Measurements from ENCODE around the gene SEPTIN5.

Gene SEPTIN5

DNA sequence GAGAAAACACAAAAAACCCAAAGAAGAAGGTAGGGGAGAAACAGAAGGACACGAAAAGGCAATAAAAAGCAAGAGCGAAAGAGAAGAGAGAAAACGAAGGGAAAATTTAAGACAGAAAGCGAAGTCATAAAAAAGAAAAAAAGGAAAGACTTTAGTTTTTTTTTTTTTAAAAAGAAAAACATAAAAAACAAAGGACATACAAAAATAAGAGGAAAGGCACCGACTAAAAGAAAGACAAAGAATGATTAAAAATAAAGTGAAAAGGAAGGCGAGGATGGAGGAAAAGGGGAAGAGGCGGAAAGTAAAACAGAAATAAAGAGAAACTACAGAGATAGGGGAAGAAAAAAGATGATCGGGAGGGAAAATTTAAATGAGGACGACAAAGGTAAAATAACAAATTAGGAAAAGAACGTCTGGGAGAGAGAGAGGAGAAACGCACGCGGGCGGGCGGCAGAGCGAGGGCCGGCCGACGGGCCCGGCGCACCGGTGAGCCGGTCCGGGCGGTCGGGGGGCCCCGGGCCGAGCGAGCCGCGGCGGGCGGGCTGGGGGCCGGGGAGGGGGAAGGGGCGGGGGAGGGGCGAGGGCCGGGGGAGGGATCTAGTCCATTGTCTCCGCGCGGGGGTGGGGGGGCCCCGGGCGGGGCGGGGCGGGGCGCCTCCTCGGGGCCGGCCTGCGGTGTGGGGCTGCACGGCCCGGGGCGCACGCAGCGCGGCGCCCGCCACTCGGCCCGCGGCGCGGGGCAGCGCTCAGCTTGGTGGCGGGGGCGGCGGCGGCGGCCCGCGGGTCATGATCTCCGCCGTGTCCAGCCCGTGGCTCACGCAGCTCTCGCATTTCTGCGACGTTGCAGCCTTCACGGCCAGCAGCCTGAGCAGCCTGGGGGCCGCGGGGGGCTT is 46.0 kb downstream of the SEPTIN5 start, which contains the start of gene TBX1:
Gene TBX1 (plus strand): TSS at position 721 of the 893 bp plus-strand sequence. CDS start 66 bp downstream, at position 787.
- Mint-ChIP-seq H3K9me3 (peaks cover 11% of the 10 kb centered on the region), H3K27me3 (ENCODE audit: low read depth, poor library complexity) (peaks cover 95% of the 10 kb centered on the region), H3K4me1 (peaks cover 40% of the 10 kb centered on the region), H3K36me3 (ENCODE audit: low read depth) (no peaks in the 10 kb centered on the region), H3K27ac (no peak within 1 kb of the TSS), H3K4me3 (peak within 1 kb of the TSS; percentile 84)
- TF ChIP-seq, protein P1, sequence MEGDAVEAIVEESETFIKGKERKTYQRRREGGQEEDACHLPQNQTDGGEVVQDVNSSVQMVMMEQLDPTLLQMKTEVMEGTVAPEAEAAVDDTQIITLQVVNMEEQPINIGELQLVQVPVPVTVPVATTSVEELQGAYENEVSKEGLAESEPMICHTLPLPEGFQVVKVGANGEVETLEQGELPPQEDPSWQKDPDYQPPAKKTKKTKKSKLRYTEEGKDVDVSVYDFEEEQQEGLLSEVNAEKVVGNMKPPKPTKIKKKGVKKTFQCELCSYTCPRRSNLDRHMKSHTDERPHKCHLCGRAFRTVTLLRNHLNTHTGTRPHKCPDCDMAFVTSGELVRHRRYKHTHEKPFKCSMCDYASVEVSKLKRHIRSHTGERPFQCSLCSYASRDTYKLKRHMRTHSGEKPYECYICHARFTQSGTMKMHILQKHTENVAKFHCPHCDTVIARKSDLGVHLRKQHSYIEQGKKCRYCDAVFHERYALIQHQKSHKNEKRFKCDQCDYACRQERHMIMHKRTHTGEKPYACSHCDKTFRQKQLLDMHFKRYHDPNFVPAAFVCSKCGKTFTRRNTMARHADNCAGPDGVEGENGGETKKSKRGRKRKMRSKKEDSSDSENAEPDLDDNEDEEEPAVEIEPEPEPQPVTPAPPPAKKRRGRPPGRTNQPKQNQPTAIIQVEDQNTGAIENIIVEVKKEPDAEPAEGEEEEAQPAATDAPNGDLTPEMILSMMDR (IDR thresholded peaks at IDR 0.05): no peak
- no peak for DNase-seq

DNA sequence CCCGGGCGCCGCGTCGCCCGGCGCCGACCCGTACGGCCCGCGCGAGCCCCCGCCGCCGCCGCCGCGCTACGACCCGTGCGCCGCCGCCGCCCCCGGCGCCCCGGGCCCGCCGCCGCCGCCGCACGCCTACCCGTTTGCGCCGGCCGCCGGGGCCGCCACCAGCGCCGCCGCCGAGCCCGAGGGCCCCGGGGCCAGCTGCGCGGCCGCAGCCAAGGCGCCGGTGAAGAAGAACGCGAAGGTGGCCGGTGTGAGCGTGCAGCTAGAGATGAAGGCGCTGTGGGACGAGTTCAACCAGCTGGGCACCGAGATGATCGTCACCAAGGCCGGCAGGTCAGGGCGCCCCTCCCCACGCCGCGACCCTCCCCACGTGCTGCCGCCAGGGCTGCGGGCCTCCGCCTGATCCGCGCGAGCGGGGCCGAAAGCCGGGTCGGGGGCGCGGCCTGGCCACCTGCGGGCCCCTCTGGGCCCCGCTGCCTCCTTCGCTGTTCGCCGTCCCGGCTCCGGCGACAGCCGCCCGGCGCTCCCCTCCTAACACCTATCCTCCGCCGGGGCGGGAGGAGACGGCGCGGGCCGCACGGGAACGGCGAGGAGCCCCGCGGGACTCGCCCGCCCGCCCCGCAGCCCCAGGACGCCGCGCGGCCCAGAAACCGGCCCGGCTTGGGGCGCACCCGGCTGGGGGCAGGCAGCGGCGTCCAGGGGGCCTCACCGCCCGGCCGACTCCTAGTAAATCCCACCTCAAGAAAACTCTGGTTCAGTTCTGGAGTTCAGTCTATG is 46.8 kb downstream of the SEPTIN5 start:
- Mint-ChIP-seq H3K9me3 (peaks cover 11% of the 10 kb centered on the region), H3K27me3 (ENCODE audit: low read depth, poor library complexity) (peaks cover 92% of the 10 kb centered on the region), H3K4me1 (peaks cover 34% of the 10 kb centered on the region), H3K36me3 (ENCODE audit: low read depth) (no peaks in the 10 kb centered on the region), H3K4me3 (peak overlapping the region; percentile 75), H3K27ac (no peak overlapping the region)
- TF ChIP-seq, protein P1 (IDR thresholded peaks at IDR 0.05): no peak
- no peak for DNase-seq

DNA sequence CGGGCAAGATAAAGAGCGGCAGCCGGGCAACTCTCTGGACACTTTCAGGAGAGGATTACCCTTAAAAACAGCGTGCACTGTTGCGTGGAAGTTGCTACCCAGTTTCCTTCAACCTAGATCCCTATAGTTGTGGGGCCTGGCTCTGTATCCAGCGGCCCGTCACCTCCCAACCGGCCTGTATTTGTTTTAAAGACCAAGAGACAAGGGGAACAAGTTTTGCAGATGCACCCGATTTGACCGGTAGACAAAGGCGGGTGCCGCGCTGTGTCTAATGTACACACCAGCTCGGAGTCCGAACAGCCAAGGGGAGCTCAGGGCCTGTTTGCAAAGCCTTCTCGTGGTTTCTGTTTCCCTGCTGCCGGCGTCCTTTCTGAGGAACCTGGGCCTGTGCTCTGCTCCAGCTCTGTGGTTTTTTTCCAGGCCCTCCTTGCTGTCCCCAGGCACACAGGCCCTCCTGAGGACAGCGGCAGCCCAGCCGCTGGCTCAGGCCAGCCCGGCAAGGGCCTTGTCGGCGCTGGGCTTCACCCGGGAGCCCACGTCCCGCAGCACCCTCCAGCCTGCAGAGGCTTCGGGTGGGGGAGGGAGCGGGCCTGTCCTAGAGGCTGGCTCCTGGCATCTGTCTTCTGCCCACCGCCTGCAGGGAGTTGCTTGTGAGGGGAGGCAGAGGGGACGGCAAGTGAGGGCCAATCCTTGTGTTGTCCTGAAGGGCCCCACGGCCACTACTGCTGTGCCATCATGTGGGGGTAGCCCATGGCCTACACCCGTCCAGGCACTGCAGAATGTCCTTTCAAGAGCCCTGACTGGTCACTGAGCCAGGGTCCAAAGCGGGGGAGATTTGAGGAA is 47.6 kb downstream of the SEPTIN5 start:
- Mint-ChIP-seq H3K36me3 (ENCODE audit: low read depth) (no peaks in the 10 kb centered on the region), H3K4me3 (peak overlapping the region; percentile 75), H3K27me3 (ENCODE audit: low read depth, poor library complexity) (peaks cover 90% of the 10 kb centered on the region), H3K27ac (no peak overlapping the region), H3K9me3 (peaks cover 11% of the 10 kb centered on the region), H3K4me1 (peaks cover 34% of the 10 kb centered on the region)
- TF ChIP-seq, protein P1 (IDR thresholded peaks at IDR 0.05): no peak
- no peak for DNase-seq

DNA sequence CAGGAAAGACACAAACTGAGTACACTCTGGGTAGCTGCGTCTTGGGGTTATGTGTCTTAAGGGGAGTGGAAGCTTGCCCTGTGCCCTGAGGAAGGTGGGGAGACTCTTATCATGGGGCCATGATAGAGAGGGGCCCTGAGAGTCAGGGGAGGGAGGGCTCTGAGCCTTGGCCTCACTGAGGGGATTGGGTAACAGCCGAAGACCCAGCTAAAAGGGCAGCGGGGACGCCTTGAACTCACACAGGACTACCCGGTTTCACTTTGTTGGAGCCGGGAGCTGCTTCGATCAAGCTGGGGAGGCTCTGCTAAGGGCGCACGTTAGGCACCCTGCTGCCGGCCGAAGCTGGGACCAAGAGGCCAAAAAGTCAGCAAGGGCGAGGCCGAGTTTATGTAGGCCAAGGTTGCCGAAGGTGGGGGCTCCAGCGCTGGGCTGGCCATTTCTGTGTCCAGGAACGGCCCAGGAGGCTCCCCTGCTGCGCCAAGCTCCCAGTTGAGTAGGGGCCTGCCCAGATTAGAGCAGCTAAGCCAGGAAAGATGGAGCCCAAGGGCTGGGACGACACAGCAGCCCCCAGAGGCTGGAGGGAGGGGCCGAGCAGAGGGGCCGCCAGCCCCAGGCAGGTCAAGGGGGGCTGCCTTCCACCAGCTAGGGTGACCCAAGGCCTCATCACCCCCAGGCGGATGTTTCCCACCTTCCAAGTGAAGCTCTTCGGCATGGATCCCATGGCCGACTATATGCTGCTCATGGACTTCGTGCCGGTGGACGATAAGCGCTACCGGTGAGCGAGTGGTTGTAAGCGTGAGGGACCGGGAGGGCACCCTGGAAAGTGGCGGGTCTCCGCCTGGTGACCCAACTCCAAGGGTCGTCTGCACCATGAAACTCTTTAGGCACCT is 48.5 kb downstream of the SEPTIN5 start:
- Mint-ChIP-seq H3K4me3 (no peak overlapping the region), H3K9me3 (peaks cover 11% of the 10 kb centered on the region), H3K27me3 (ENCODE audit: low read depth, poor library complexity) (peaks cover 90% of the 10 kb centered on the region), H3K4me1 (peaks cover 33% of the 10 kb centered on the region), H3K36me3 (ENCODE audit: low read depth) (no peaks in the 10 kb centered on the region), H3K27ac (no peak overlapping the region)
- TF ChIP-seq, protein P1 (IDR thresholded peaks at IDR 0.05): no peak
- DNase-seq: no peak

All from nephron progenitor cell (in vitro differentiated cells).